Mucosa of descending colon (tissue), 3 donors: ENCODE measurements around the gene MCHR1. TPM values are rescaled to one million over a fixed set of nuclear protein-coding genes. Genes with fewer than 3 reads are reported as not detected.

ENCODE experiments used
- ATAC-seq: fragments of 200-7000 bp; cut with Tn5 transposase; one replicate; pipeline ENCODE4 v1.9.1; 2020; ENCODE audit warnings: mild to moderate bottlenecking, moderate library complexity
- DNase-seq, 3 donors: peaks; one replicate each; pipeline ENCODE4 v3.0.0-alpha.2; 2020
- H3K36me3 ChIP-seq: fragments of 200-600 bp; one replicate; pipeline ENCODE4 v1.8.0; 2021; ENCODE audit warnings: low read depth, mild to moderate bottlenecking
- H3K4me1 ChIP-seq: fragments of 200-600 bp; one replicate; pipeline ENCODE4 v1.8.0; 2021; ENCODE audit warnings: low read depth, mild to moderate bottlenecking
- H3K4me3 ChIP-seq: fragments of 200-600 bp; one replicate; pipeline ENCODE4 v1.8.0; 2021; ENCODE audit warnings: mild to moderate bottlenecking
- H3K9me3 ChIP-seq: fragments of 200-600 bp; one replicate; pipeline ENCODE4 v1.8.0; 2021; ENCODE audit warnings: mild to moderate bottlenecking
- CTCF ChIP-seq: fragments of 200-600 bp; IDR thresholded peaks from one replicate; pipeline ENCODE4 v1.8.0; 2022; ENCODE audit warnings: antibody characterized with exemption, mild to moderate bottlenecking
- intact Hi-C, 2 donors: fragments of 100-400 bp; cut with DNase I in 1 of 2; cut with micrococcal nuclease in 1 of 2; formaldehyde crosslinking; loops; one replicate each; pipeline versions ENCODE4 v1.11.0 to v1.11.1; 2022; cut with DNase I, micrococcal nuclease
- total RNA-seq, 3 donors: library from RNA; stranded (reverse); fragmentation: NEBNext Ultra II Directional in 2 of 3; extraction: Animal tissue kit (Norgen Biotek cat#: 25700) in 2 of 3; gene quantifications; one replicate each; pipeline versions ENCODE4 v1.2.1 to v1.2.4, GENCODE V29; 2021 to 2023
- donor health status: DM: no; HTN: no; CAD: no; lungs with moderate emphysema.
- donor health status: DM: no; HTN: no; CAD: no.
- donor health status: DM: no; HTN: yes; CAD: no.

MCHR1 gene
- total RNA-seq, 3 donors from 2014 or later, result 0.41 TPM; not detected in 2

GRCh38 chr22:40679964-40680818 lies 907 bp downstream of the MCHR1 start:
- intact Hi-C loops, result no loop called here
- no peaks in the 10 kb centered on the region for H3K36me3 ChIP-seq
- no peak for TF ChIP-seq CTCF
- peaks cover 3% of the 10 kb centered on the region for H3K4me1 ChIP-seq
- no peak for DNase-seq
- no peak overlapping the region for H3K4me3 ChIP-seq
- H3K9me3 ChIP-seq, result no peaks in the 10 kb centered on the region
- ATAC-seq, result no peak

GRCh38 chr22:40680819-40681183 lies 1.5 kb downstream of the MCHR1 start:
- no peaks in the 10 kb centered on the region for H3K36me3 ChIP-seq
- DNase-seq (no peak), ATAC-seq (no peak)
- TF ChIP-seq CTCF, result no peak
- peaks cover 3% of the 10 kb centered on the region for H3K4me1 ChIP-seq
- no peak overlapping the region for H3K4me3 ChIP-seq
- H3K9me3 ChIP-seq, result no peaks in the 10 kb centered on the region
- intact Hi-C loops, result no loop called here

GRCh38 chr22:40681451-40681850 lies 2.2 kb downstream of the MCHR1 start:
- TF ChIP-seq CTCF, result no peak
- intact Hi-C loops, result no loop called here
- no peak overlapping the region for H3K4me3 ChIP-seq
- no peak for ATAC-seq
- no peaks in the 10 kb centered on the region for H3K9me3 ChIP-seq
- no peaks in the 10 kb centered on the region for H3K36me3 ChIP-seq
- no peak for DNase-seq
- H3K4me1 ChIP-seq, result peaks cover 3% of the 10 kb centered on the region

GRCh38 chr22:40684728-40685127 lies 5.4 kb downstream of the MCHR1 start:
- DNase-seq, result no peak
- intact Hi-C loops, result no loop called here
- TF ChIP-seq CTCF, result no peak
- H3K4me1 ChIP-seq, result peaks cover 3% of the 10 kb centered on the region
- no peak overlapping the region for H3K4me3 ChIP-seq
- H3K9me3 ChIP-seq, result no peaks in the 10 kb centered on the region
- no peak for ATAC-seq
- H3K36me3 ChIP-seq, result no peaks in the 10 kb centered on the region

- TF ChIP-seq CTCF, result no peak
- no peaks in the 10 kb centered on the region for H3K36me3 ChIP-seq
- no peaks in the 10 kb centered on the region for H3K9me3 ChIP-seq
- no peak overlapping the region for H3K4me3 ChIP-seq
- intact Hi-C loops, result no loop called here
- H3K4me1 ChIP-seq, result peaks cover 3% of the 10 kb centered on the region
- ATAC-seq (no peak), DNase-seq (no peak)
Measured at GRCh38 chr22:40685406-40685805, 6.1 kb downstream of the MCHR1 start.
